Adrenal gland (tissue), 5 donors: ENCODE results near the gene MAN1B1.

Experiments used
- POLR2A ChIP-seq, 2 donors: fragments of 450-650 bp; IDR thresholded peaks; one replicate each; pipeline ENCODE4 v1.6.1; 2017; ENCODE audit warnings: antibody characterized with exemption in 2 of 2, mild to moderate bottlenecking in 2 of 2, moderate library complexity in 1 of 2
- TF ChIP-seq, protein P1 (sequence below), 6 experiments: fragments of 450-650 bp in 4 of 6; fragments of 200-600 bp in 2 of 6; sonication (generic) in 1 of 6; IDR thresholded peaks; 1 replicate in 5 of 6; 2 replicates in 1 of 6; pipeline versions ENCODE4 v1.5.1 to v1.8.0; 2016 to 2021; ENCODE audit warnings: antibody characterized with exemption in 6 of 6, mild to moderate bottlenecking in 2 of 6, moderate library complexity in 1 of 6
- donor health status: DM: no; HTN: no; CAD: no.

DNA sequence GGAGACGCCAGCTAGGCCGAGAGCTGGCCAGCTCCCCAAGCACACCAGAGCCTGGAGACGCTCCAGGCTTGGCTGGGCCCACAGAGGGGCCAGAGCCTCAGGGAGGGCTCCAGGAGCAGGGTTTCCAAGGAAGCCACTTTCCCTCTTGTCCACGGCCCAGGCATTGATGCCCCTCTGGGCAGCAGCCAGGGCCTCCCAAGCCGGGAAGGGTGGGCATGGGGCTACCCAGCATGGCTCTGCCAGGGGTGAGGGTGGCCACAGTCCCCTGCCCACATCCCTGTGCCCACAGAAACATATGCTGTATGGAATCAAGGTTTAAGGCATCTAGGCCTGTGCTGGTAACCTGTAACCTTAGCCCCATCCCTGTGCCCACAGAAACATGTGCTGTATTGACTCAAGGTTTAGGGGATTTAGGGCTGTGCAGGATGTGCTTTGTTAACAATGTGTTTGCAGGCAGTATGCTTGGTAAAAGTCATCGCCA lies 29.3 kb downstream of the MAN1B1 start:
- TF ChIP-seq, protein P1, sequence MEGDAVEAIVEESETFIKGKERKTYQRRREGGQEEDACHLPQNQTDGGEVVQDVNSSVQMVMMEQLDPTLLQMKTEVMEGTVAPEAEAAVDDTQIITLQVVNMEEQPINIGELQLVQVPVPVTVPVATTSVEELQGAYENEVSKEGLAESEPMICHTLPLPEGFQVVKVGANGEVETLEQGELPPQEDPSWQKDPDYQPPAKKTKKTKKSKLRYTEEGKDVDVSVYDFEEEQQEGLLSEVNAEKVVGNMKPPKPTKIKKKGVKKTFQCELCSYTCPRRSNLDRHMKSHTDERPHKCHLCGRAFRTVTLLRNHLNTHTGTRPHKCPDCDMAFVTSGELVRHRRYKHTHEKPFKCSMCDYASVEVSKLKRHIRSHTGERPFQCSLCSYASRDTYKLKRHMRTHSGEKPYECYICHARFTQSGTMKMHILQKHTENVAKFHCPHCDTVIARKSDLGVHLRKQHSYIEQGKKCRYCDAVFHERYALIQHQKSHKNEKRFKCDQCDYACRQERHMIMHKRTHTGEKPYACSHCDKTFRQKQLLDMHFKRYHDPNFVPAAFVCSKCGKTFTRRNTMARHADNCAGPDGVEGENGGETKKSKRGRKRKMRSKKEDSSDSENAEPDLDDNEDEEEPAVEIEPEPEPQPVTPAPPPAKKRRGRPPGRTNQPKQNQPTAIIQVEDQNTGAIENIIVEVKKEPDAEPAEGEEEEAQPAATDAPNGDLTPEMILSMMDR (IDR thresholded peaks at IDR 0.05): no peak
- TF ChIP-seq POLR2A (IDR thresholded peaks at IDR 0.05): no peak
